DMS79 (cell line): ENCODE measurements around the gene ACTR6.
A peak's percentile ranks its signal among the peaks of the same experiment; 100 is the strongest.

Experiments
- DNase-seq: peaks from one replicate; lab custom pipeline; 2025; lab: John Stamatoyannopoulos, UW

Gene ACTR6

GRCh38 chr12:100267603-100268281 lies 67.1 kb downstream of the ACTR6 start:
- peak; percentile 48 for DNase-seq

GRCh38 chr12:100268835-100269564 lies 68.4 kb downstream of the ACTR6 start:
- DNase-seq = no peak

GRCh38 chr12:100273782-100274181 lies 73.2 kb downstream of the ACTR6 start:
- no peak for DNase-seq
